GM18507 (cell line): Measurements from ENCODE around the gene ETV6.

Source experiments
- DNase-seq: peaks from one replicate; pipeline ENCODE4 v3.0.0; 2011; ENCODE audit warnings: low read depth; ENCODE audit not compliant: insufficient read length; ENCODE audit errors: extremely low spot score
- FAIRE-seq: peaks from 2 replicates; lab custom pipeline; 2011; peaks lifted over from hg19 to GRCh38; lab: Jason Lieb, UNC

The ETV6 gene

DNA sequence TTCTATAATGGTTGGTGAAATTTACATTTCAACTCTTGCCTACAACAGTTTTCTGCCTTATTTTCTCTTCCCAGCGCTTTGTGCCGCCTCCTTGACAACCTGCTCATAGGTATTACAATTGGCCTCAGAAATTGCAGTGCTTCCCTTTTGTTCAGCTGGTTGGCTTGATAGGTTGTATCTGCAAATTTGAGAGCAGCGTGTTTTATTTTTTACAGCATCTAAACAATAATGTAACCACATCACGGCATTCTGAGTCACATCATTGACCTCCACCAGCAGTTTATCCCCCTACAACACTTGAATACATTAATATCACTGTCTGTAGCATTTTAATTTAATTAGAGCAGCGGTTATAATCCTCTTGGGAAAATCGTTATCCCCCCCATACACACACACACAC lies 99.4 kb downstream of the ETV6 start:
- no peak for FAIRE-seq
- no peak for DNase-seq

DNA sequence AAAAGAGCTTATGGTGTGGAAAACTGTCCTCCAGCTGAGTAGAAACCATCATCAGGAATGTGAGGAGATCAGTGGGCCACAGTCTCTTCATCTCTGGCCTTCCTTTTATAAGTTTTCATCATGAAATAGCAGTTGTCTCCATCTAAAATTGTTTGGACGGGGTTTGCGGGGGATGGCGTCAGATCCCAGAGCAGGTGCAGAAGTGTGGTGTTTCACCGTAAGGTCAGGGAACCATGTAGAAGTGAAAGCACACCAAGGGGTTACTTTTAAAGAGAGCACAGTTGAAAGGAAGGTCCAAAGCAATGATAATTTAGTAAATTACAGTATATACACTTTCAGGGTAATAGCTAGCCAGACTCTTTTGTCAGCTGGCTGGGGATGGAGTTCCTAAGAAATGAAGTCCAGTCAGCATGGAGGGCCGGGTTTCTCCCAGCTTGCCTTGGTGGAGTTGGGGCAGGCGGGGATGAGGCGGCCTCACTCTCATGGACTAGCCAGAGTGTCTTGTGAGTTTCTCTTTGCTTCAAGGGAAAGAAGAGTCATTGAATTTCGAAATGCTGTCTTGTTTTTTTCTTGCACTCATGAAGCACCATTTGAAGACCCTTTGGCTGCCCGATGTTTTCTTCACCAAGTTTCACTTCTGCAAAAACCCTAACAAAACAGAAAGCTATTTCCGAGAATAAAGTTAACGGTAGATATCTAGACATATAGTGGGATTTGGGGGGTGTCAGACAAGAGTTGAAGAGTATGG lies 100.6 kb downstream of the ETV6 start:
- DNase-seq (no peak), FAIRE-seq (peak; percentile 96)

DNA sequence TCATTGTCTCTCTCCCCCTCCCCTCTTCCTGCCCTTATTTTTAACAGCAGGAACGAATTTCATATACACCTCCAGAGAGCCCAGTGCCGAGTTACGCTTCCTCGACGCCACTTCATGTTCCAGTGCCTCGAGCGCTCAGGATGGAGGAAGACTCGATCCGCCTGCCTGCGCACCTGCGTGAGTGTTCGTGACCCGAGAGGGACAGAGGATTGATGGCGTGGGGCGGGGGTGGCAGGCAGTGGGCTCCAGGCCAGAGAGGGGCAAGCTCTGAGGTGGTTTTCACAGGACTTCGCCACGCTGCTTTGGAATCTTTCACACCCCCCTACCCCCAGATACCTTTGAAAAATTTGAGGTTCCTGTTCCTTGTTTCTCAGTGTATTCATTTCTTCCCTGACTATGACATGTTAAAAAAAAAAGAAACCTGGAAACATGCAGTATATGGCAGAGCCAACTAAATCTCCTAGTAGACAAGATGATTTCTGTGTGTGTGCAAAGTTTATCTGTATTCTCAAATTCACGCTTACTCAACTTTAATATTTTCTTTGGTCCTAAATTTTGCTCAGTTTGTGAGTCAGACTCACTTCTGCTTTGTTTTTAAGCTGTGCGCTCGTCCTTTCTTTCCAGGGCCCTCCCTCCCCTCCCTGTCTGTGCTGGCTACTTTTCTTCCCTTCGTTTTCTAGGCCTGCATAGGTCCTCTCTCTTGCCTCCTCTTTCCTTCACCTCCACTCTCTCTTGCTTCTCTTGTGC lies 103.1 kb downstream of the ETV6 start:
- FAIRE-seq (no peak), DNase-seq (no peak)

DNA sequence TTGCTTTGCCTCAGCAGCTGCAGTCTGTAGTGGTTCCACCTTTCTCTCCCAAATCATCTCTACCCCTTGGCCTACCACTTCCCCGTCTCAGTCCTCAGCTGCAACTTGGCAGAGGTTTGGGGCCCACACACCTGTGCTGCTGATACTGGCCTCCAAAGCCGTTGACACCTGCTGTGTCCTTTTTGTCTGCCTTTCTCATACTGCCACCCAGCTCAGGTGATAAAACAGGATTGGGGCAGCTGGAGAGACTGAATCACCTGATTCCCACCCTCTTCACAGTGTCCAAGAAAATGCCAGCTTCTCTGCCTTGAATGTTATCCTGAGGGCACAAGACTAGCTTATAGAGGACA lies 103.7 kb downstream of the ETV6 start:
- FAIRE-seq (peak; percentile 52), DNase-seq (no peak)

DNA sequence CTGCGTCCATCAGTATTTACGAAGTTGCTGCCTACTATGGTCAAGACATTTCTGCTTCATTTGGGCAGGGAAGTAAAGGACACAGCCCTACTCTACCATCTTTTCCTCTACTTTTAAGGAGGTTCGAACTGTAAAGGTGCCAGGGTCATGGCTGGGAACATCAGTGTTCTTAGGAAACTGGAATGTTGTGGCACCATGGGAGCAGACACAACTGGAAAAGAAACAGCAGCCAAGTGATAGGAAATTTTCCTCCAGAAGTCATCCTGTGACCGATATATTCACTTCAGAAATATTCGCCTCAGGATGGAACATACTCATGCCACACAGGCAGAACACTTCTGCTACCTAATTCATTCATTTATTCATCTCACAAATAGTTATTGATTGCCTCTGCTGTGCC lies 104.4 kb downstream of the ETV6 start:
- DNase-seq = no peak
- no peak for FAIRE-seq

DNA sequence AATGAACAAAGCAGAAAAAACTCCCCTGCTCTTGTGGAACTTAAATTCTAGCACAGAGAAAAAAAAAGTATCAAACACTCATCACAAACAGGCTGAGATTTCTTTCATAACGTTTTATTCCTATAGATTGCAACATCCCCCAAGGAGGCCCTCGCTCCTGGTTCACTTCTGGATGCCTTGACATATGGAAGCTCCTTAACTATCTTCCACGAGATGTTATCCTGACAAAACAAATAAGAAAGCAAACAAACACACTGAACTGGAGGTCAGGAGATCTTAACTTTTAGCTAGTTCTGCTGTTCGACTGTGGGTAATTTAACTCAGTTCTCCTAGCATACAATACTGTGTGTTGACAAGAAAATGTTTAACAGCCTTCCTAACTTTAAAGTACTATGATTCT lies 104.8 kb downstream of the ETV6 start:
- FAIRE-seq = no peak
- DNase-seq = no peak

DNA sequence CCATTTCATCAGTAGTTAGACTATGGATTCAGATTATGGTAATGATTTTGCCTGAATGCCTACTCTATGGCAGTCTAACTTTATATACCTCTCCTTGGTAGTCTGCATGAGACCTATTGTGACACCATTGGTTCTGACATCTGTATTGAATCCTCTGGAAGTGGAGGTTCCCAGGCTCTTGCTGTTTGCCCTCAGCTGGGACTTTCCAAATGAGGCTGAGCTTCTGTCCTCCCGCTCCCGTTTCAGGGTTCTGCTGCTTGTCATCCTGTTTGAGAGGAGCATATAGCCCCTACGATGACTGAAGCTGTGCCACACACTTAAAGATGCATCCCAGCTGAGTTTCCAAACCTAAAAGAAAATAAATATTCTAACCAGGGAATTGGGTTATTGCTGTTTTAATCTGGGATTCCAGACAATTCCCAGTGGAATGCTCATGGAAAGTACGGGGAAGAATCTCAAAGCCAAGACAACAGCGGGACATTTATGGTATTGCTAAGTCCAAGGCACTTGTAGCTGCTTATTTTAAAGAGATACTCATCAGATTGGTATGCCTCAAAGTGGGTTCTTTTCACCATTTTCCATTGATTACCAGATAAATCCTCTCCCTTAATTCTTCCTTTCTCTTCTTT lies 105.9 kb downstream of the ETV6 start:
- FAIRE-seq (no peak), DNase-seq (no peak)

DNA sequence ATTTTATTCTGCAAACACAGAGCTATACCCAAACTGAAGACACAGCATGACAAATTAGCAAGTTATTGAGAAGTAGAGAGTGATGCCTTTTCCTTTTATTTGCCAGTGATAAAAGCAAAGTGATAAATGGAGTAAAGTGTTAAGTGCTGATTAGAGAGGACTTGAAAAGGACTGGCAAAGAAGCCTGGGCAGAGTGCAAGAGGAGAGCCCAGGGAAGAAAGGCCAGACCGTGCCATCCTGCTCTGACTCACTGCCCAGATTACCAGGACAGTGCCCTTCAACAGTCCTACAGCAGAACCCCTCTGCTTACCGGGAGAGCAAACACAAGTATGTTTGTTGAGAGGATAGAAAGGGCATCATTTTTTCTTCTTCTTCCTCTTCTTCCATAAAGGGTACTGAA lies 106.5 kb downstream of the ETV6 start:
- no peak for FAIRE-seq
- DNase-seq = no peak

DNA sequence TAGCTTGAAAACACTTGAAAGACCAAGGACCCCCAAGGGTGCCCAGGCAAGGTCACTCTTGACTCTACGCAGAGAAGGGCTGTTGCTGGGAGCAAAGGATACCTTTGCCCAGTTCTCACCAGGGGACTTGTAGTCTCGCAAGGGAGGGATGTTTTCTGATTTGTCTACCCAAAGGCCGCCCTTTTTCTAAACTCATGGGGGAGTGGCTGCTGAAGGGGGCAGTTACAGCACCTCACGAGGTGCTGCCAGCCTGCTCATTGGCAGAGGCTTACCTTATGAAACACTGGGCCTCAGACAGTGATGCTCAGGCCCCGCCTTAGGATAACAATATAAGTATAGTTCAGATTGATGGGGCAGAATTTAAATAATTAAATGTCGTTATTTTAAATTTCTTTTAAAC lies 107.0 kb downstream of the ETV6 start:
- no peak for DNase-seq
- FAIRE-seq = no peak

DNA sequence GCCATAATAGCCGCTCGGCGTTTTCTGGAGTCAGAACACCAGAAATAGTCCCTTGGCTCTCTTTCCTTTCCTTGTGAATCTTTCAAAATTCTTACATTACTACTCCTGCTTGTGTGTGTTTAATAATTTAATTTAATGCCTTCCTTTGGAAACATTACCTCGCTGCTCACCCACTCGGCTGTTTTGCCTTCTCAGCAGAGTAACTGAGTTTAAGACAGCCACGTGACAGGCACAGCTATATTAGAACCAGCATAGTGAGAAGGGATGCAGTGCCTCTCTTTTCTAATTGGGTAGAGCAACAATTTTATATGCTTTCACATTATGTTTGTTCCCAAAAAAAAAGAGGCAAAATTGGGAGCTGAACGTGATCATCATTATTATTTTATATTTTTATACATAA lies 107.6 kb downstream of the ETV6 start:
- FAIRE-seq (no peak), DNase-seq (no peak)

DNA sequence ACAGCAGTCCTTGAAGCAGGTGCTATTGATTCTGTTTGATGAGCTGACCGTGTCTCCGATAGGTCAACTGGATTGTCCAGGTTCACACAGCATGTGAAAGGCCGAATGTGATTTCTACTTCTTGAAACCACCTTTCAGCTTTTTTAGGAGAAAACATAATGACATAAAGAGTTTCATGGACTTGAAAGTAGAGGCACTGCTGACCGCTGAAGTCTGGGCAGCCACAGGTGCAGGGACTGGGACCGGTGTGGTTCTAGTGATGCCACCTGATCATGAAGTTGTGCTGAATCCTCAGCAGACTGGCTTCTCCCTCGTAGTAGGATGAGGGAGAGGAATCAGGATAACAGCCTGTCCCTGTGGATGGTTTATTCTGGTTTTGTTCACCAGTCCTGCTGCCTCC lies 108.1 kb downstream of the ETV6 start:
- DNase-seq (no peak), FAIRE-seq (no peak)

DNA sequence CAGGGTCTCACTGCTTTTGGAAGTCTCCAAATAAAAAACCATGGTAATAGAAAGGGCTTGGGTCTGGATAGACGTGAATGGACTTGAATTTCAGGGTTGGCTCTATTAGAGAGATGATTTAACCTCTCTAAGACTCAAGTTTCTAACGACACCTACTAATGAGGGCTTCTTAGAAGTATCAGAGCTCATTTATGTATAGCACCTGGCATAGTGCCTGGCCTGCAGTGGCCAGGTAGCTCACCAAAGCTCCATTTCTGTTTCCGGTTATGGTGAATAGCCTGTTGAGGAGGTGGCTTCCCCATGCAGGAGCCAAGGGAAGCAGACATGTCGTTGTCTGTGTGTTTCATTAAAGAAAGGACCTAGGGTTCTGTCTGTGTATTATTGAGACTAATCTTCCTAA lies 108.6 kb downstream of the ETV6 start:
- DNase-seq (no peak), FAIRE-seq (peak; percentile 79)

DNA sequence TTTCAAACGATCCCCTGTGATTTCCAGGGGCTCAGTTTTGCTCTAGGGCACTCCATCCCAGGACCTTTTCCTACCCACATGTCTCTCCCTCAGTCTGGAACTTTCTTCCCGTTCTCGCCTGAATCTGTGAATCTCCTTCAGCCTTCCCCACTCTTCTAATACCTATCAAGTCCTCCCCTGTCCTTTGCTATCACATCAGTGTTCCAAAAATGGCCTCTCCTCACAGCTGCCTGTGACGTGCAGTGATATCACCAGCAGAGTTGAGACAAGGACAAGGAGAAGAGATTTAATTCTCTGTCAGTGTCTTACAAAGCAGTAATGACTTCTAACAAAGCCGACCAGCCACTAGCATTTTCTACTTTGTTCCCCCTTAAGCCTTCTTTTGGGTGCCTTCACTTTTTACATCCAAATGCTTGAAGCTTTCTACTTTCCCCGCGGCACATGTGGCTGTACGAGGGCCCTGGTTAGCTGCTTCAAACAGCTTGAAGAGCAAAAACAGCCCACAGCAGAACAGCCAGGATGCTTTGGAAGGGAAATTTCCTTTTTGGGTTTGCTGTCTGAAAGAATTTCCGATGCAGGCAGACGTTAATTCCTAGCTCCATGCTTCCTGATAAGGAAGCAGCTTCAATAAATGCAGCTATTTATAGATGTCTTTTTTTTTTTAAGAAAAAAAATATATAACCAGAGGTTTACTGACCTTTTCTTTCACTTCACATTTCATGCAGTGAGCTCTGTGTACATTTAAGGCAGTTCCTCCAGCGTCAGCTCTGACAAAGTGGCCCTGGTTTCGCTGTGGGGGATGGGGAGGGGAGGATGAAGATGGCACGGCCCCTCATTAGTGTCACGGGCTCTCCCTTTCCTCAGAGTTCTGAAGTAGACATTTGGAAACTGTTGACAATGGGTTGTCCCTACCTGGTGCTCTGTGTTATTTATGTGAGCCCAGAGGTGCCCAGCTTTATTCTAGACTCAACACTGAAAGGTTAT lies 109.3 kb downstream of the ETV6 start:
- DNase-seq = no peak
- peak; percentile 93 for FAIRE-seq

DNA sequence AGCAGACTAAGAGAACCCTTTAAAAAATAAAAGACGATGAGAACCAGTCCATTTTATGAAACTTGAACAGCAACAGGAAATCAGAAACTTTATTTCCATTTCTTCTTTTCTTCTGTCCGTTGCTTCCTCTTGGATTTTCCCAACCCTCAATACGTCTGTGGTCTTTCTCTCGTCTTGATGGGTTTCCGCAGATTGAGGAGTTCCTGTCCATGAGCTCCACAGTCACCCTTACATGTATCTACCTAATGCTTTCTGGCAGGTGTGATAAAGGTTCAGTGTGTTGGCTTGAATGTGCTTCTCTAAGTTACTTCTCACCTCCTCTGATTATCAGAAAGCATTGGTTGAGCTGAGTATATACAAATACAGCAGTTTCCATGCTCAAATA lies 110.0 kb downstream of the ETV6 start:
- FAIRE-seq = peak; percentile 51

DNA sequence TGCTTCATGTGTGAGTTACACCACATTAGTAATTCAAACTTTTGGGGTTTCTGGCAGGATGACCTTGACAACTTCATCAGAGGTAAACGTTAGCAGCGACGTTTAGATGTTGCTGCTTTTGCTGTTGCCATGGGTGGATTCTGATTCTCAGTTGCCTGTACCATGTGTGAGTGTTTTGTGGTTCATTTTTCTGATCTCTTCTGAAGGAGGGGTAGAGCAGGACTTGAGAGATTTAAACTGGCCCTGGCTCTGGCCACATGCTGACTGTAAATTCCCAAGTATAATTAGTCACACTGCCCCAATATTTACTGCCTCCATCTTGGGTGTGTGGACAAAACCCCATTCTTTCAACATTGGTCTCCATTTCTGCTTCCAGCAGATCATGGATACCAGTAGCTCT lies 110.4 kb downstream of the ETV6 start:
- DNase-seq (no peak), FAIRE-seq (peak; percentile 18)

More for the DNA sequence above, 110.0 kb downstream of the ETV6 start:
- DNase-seq = no peak

DNA sequence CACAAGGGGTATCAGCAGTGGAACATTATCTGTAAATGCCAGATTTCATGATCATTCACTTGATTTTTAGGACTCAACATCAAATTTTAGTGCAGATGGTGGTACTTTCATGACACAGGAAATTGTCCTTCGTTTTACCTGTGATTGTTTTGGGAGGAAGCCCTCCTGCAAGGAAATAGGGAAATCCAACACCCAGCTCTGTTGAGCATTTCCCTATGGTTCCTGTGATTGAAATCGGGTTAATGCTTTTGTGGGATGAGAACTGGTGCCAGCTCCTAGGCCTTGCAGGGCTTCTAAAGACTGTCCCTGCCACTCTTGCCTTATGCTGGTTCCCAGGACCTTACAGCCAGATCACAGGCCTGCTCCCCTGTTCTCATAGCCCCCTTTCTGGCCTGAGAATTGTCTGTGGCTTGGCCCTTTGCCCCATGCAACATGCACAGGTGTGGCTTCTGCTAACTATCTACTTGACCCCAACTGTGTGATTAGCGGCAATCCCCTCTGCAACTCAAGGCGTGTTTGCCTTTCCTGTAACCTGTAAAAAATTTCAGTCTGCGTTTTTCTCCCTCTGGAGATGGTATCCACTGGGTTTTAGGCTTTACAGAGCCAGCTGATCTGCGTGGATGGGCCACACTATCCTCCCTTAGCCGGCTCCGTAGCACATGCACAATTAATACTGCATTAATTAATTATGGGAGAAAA lies 112.5 kb downstream of the ETV6 start:
- DNase-seq = no peak
- peak; percentile 98 for FAIRE-seq

DNA sequence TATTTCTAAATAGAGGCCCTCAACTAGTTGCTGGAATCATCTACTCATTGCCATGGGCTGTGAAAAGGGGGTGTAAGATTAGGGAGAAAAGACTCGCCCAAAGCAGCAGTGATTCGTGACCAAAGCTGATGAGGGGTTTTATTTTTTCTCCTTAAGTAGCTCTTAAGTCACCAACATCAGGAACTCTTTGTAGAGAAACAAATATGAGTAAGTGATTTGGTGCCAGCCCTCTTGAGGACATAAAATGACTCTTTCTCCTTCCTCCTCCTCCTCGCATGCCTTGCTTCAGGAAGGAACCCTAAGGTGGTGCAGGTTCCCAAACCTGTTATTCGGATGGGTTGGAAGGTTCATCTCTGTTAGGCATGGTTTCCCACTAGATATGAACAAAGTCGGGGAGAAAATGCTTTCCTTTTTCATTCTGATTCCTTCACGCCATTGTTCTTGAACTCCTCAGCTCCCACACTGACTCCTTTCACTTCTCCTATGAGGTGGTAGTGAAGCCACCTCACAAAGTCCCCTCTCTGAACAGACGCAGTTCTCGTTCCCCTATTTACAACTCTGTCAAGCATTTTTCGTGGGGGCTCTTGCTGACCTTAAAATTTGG lies 113.4 kb downstream of the ETV6 start:
- FAIRE-seq (no peak), DNase-seq (no peak)

DNA sequence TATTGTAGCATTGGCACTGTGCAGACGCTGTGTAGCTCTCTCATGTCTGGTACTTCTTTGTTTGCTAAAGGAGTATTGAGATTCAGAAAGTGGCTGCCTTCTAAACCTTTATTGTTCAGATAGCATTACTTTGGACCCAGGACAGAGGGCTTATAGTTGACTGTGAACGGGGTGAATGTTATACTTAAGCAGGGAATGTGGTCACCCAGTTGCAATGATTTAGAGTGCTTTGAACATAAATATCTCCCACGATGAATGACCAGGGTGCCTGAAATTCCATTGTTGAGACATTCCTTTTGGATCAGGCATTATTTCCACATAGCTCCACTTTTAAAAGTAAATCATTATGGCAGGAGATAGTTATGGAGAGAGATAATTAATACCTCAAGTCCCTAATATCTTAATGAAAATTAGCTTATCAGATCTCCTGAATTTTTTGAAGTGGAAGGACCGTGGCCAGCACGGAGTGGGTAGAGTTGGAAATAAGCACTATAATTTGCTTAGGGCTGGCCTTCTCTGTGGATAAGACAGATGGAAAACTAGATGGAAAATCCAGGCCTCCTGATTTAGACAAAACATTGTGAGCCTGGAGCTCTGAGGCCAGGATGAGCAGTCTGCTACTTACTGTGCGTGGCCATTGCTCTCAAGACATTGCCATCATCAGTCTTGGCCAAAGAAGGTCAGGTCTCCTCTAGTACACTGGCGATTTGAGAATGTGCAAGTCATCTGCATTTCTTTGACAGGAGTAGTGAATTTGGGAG lies 114.5 kb downstream of the ETV6 start:
- peak; percentile 36 for FAIRE-seq

More for the DNA sequence above, 114.5 kb downstream of the ETV6 start:
- no peak for DNase-seq
